Trophoblast cell (in vitro differentiated cells and primary cell): ENCODE data around the gene RSL1D1.
"Not testable (repeated sequence)": the region's sequence is repeated elsewhere in the genome, so short reads cannot be mapped to it uniquely, and the experiment has no call there.

Experiments used
- DNase-seq, 2 donors: peaks; one replicate each; pipeline ENCODE4 v3.0.0-alpha.2; 2016
- H2AFZ ChIP-seq: 2 replicates; pipeline ENCODE4 v1.6.1; 2013; ENCODE audit warnings: low read length, moderate library complexity, mild to moderate bottlenecking; ENCODE audit not compliant: insufficient read depth, poor library complexity
- H2AK5ac ChIP-seq: 2 replicates; pipeline ENCODE4 v1.6.1; 2013; ENCODE audit warnings: mild to moderate bottlenecking, low read length
- H2BK120ac ChIP-seq: 2 replicates; pipeline ENCODE4 v1.6.1; 2013; ENCODE audit warnings: low read length, mild to moderate bottlenecking, moderate library complexity; ENCODE audit not compliant: insufficient read depth, poor library complexity
- H2BK12ac ChIP-seq: 2 replicates; pipeline ENCODE4 v1.6.1; 2013; ENCODE audit warnings: mild to moderate bottlenecking, low read length, moderate library complexity
- H2BK5ac ChIP-seq: 2 replicates; pipeline ENCODE4 v1.6.1; 2013; ENCODE audit warnings: low read length, low read depth, moderate library complexity, mild to moderate bottlenecking; ENCODE audit not compliant: poor library complexity
- H3K14ac ChIP-seq: 2 replicates; pipeline ENCODE4 v1.6.1; 2013; ENCODE audit warnings: mild to moderate bottlenecking, low read length
- H3K18ac ChIP-seq: 2 replicates; pipeline ENCODE4 v1.6.1; 2013; ENCODE audit warnings: mild to moderate bottlenecking, low read length
- H3K23ac ChIP-seq: 2 replicates; pipeline ENCODE4 v1.6.1; 2013; ENCODE audit warnings: low read length
- H3K27ac ChIP-seq: 2 replicates; pipeline ENCODE4 v1.5.1; 2013; ENCODE audit warnings: low read depth, mild to moderate bottlenecking, inconsistent platforms, low read length, moderate library complexity
- H3K27me3 ChIP-seq: 2 replicates; pipeline ENCODE4 v1.6.1; 2013; ENCODE audit warnings: inconsistent platforms, mild to moderate bottlenecking, low read length, moderate library complexity; ENCODE audit not compliant: insufficient read depth
- H3K36me3 ChIP-seq, 2 experiments: 1 replicate in 1 of 2; 2 replicates in 1 of 2; pipeline ENCODE4 v1.6.1; 2013; ENCODE audit warnings: low read length in 2 of 2, mild to moderate bottlenecking in 2 of 2, moderate library complexity in 1 of 2; ENCODE audit not compliant: insufficient read depth in 2 of 2, control insufficient read depth in 1 of 2
- H3K4ac ChIP-seq: 2 replicates; pipeline ENCODE4 v1.6.1; 2013; ENCODE audit warnings: low read depth, mild to moderate bottlenecking, low read length, moderate library complexity
- H3K4me1 ChIP-seq, 2 experiments: 1 replicate in 1 of 2; 2 replicates in 1 of 2; pipeline ENCODE4 v1.6.1; 2013; ENCODE audit warnings: low read length in 2 of 2, mild to moderate bottlenecking in 2 of 2, moderate library complexity in 1 of 2; ENCODE audit not compliant: insufficient read depth in 2 of 2, control insufficient read depth in 1 of 2
- H3K4me2 ChIP-seq: 2 replicates; pipeline ENCODE4 v1.6.1; 2013; ENCODE audit warnings: inconsistent platforms, mild to moderate bottlenecking, low read length, moderate library complexity
- H3K4me3 ChIP-seq: 2 replicates; pipeline ENCODE4 v1.5.1; 2013; ENCODE audit warnings: mild to moderate bottlenecking, low read depth, low read length, inconsistent platforms
- H3K79me1 ChIP-seq: one replicate; pipeline ENCODE4 v1.6.1; 2013; ENCODE audit warnings: low read length
- H3K79me2 ChIP-seq: 2 replicates; pipeline ENCODE4 v1.6.1; 2013; ENCODE audit warnings: low read length, mild to moderate bottlenecking; ENCODE audit not compliant: control insufficient read depth, insufficient read depth, poor library complexity
- H3K9ac ChIP-seq: 2 replicates; pipeline ENCODE4 v1.6.1; 2013; ENCODE audit warnings: mild to moderate bottlenecking, low read length
- H3K9me3 ChIP-seq: 2 replicates; pipeline ENCODE4 v1.6.1; 2013; ENCODE audit warnings: low read depth, mild to moderate bottlenecking, control low read depth, inconsistent platforms, low read length; ENCODE audit not compliant: insufficient read depth
- H4K12ac ChIP-seq: 2 replicates; pipeline ENCODE4 v1.6.1; 2013; ENCODE audit warnings: low read depth, mild to moderate bottlenecking, low read length, moderate library complexity
- H4K8ac ChIP-seq: 2 replicates; pipeline ENCODE4 v1.6.1; 2013; ENCODE audit warnings: low read depth, mild to moderate bottlenecking, low read length, moderate library complexity
- H4K91ac ChIP-seq: one replicate; pipeline ENCODE4 v1.6.1; 2013; ENCODE audit warnings: low read depth, mild to moderate bottlenecking, low read length, moderate library complexity
- WGBS: extraction: QIAGEN DNeasy Blood & Tissue Kit; methylation state at CpG from one replicate; pipeline ENCODE4 v1.1.7; 2013; ENCODE audit warnings: missing lambda C conversion rate; ENCODE audit not compliant: insufficient read length, insufficient coverage; ENCODE audit errors: extremely low coverage; 5-methylcytosine and 5-hydroxymethylcytosine counted together

RSL1D1 gene

DNA sequence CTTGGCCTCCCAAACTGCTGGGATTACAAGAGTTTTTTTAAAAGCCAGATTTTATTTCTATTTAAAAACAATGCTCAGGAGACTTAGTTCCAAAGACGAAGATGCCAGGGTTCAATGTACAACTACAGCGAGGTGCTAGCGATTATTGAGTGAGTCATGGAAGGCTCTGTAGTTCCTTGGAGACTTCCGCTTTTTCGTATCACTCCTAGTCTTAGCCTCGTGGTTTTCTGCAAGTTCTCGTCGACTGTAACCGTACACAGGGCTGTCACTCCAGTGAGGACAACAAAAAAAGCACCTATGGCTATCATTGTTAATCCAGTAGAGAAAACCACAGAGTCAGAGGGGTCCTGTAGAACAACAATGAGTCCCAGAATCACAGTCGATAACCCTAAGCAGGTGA, 31.5 kb downstream of the RSL1D1 start:
- Histone ChIP-seq H3K4me3 (no peak overlapping the region), H4K91ac (no peak overlapping the region), H3K14ac (no peak overlapping the region), H3K36me3 (no peaks in the 10 kb centered on the region), H3K4me2 (no peak overlapping the region), H4K8ac (no peak overlapping the region), H2BK5ac (no peak overlapping the region), H2AFZ (no peak overlapping the region), H3K79me2 (no peaks in the 10 kb centered on the region), H2BK120ac (no peak overlapping the region), H3K9ac (no peak overlapping the region), H3K23ac (no peak overlapping the region), H3K4ac (no peak overlapping the region), H2AK5ac (no peak overlapping the region), H3K79me1 (no peaks in the 10 kb centered on the region), H4K12ac (no peak overlapping the region), H3K27ac (no peak overlapping the region), H3K27me3 (no peaks in the 10 kb centered on the region), H3K4me1 (peaks cover 0 to 2% of the 10 kb centered on the region in 2 experiments), H3K9me3 (no peaks in the 10 kb centered on the region), H2BK12ac (no peak overlapping the region), H3K18ac (no peak overlapping the region)
- peak in 1 of 2 donors; percentile 27 for DNase-seq
- WGBS, result no CpG with 5 or more reads among the region's 10 CpGs

DNA sequence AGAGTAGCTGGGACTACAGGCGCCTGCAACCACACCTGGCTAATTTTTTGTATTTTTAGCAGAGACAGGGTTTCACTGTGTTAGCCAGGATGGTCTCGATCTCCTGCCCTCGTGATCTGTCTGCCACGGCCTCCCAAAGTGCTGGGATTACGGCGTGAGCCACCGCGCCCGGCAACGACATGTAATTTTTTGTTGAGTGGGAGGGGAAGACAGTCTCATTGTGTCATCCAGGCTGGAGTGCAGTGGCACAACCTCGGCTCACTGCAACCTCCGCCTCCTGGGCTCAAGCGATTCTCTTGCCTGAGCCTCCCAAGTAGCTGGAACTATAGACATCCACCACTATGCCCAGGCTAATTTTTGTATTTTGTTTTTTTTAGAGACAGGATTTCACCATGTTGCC, 32.4 kb downstream of the RSL1D1 start:
- not testable (repeated sequence) for H2AFZ ChIP-seq, H3K4ac ChIP-seq, H3K27ac ChIP-seq, H4K91ac ChIP-seq, H4K8ac ChIP-seq, H3K4me3 ChIP-seq, H3K4me2 ChIP-seq, H4K12ac ChIP-seq, H3K79me1 ChIP-seq, H2BK5ac ChIP-seq, DNase-seq, H2AK5ac ChIP-seq, H3K9ac ChIP-seq, H3K14ac ChIP-seq, H3K4me1 ChIP-seq, H2BK120ac ChIP-seq, H3K79me2 ChIP-seq, H3K36me3 ChIP-seq, H3K27me3 ChIP-seq, H2BK12ac ChIP-seq, H3K9me3 ChIP-seq, H3K18ac ChIP-seq, H3K23ac ChIP-seq
- no CpG with 5 or more reads among the region's 13 CpGs for WGBS

DNA sequence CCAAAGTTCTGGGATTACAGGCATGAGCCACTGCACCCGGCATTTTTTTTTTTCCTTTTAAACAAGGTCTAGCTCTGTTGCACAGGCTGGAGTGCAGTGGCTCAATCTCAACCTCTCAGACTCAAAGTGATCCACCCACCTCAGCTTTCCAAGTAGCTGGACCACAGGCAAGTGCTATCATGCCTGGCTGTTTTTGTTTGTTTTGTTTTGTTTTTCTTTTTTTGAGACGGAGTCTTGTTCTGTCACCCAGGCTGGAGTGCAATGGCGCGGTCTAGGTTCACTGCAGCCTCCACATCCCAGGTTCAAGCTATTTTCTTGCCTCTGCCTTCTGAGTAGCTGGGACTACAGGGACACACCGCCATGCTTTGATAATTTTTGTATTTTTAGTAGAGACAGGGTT, 35.2 kb downstream of the RSL1D1 start:
- Histone ChIP-seq H3K18ac (no peak overlapping the region), H3K36me3 (no peaks in the 10 kb centered on the region), H3K27me3 (no peaks in the 10 kb centered on the region), H4K12ac (no peak overlapping the region), H4K8ac (no peak overlapping the region), H4K91ac (no peak overlapping the region), H3K4ac (no peak overlapping the region), H3K4me3 (no peak overlapping the region), H3K9ac (no peak overlapping the region), H3K27ac (no peak overlapping the region), H2AFZ (no peak overlapping the region), H2BK120ac (no peak overlapping the region), H3K4me2 (no peak overlapping the region), H3K79me1 (no peaks in the 10 kb centered on the region), H3K23ac (no peak overlapping the region), H3K4me1 (no peaks in the 10 kb centered on the region), H3K14ac (no peak overlapping the region), H3K9me3 (no peaks in the 10 kb centered on the region), H3K79me2 (no peaks in the 10 kb centered on the region), H2BK12ac (no peak overlapping the region), H2AK5ac (no peak overlapping the region), H2BK5ac (no peak overlapping the region)
- no CpG with 5 or more reads among the region's 5 CpGs for WGBS
- no peak for DNase-seq

DNA sequence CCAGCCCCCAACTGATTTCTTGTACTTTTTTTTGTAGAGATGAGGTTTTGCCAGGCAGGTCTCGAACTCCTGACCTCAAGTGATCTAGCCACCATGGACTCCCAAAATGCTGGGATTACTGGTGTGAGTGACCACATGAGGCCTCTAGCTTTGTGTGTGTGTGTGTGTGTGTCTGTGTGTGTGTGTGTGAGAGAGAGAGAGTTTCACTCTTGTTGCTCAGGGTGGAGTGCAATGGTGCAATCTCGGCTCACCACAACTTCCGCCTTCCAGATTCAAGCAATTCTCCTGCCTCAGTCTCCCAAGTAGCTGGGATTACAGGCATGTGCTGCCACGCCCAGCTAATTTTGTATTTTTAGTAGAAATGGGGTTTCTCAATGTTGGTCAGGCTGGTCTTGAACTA, 36.5 kb downstream of the RSL1D1 start:
- not testable (repeated sequence) for H2BK120ac ChIP-seq, H2AFZ ChIP-seq, H3K4me3 ChIP-seq, H3K23ac ChIP-seq, H3K36me3 ChIP-seq, DNase-seq, H2BK5ac ChIP-seq, H3K14ac ChIP-seq, H3K9me3 ChIP-seq, H3K79me1 ChIP-seq, H3K79me2 ChIP-seq, H3K4ac ChIP-seq, H2AK5ac ChIP-seq, H3K4me2 ChIP-seq, H4K91ac ChIP-seq, H2BK12ac ChIP-seq, H3K9ac ChIP-seq, H3K27me3 ChIP-seq, H4K12ac ChIP-seq, H4K8ac ChIP-seq, H3K4me1 ChIP-seq, H3K18ac ChIP-seq, H3K27ac ChIP-seq
- no CpG with 5 or more reads among the region's 4 CpGs for WGBS
